ENCODE results near the gene MAS1L. TPM values are rescaled to one million over a fixed set of nuclear protein-coding genes. Genes with fewer than 3 reads are reported as not detected.

Gene MAS1L
- total and polyA plus RNA-seq, 5 experiments from 2014 or later, result not detected

Other genes starting within 250 kb of the MAS1L start
- not detected for gene OR14J1, start 186.3 kb downstream of the MAS1L start, total RNA-seq
- not detected for gene OR14J1, start 186.3 kb downstream of the MAS1L start, polyA plus RNA-seq
- gene OR5V1, start 119.1 kb downstream of the MAS1L start, total RNA-seq, result not detected
- not detected for gene OR5V1, start 119.1 kb downstream of the MAS1L start, polyA plus RNA-seq
- gene OR12D3, start 112.7 kb downstream of the MAS1L start, total RNA-seq, result not detected
- gene OR12D3, start 112.7 kb downstream of the MAS1L start, polyA plus RNA-seq, result not detected
- not detected for gene OR12D2, start 92.3 kb downstream of the MAS1L start, total RNA-seq
- gene OR12D2, start 92.3 kb downstream of the MAS1L start, polyA plus RNA-seq, result not detected
- gene OR12D1, start 73.0 kb downstream of the MAS1L start, total RNA-seq, result not detected
- gene OR12D1, start 73.0 kb downstream of the MAS1L start, polyA plus RNA-seq, result not detected
- gene OR10C1, start 48.6 kb downstream of the MAS1L start, total RNA-seq, result not detected
- not detected for gene OR10C1, start 48.6 kb downstream of the MAS1L start, polyA plus RNA-seq
- not detected for gene OR11A1, start 30.9 kb downstream of the MAS1L start, total RNA-seq
- gene OR11A1, start 30.9 kb downstream of the MAS1L start, polyA plus RNA-seq, result not detected
- gene OR2H1, start 30.8 kb downstream of the MAS1L start, total RNA-seq, result not detected
- gene OR2H1, start 30.8 kb downstream of the MAS1L start, polyA plus RNA-seq, result not detected
- gene UBD, start 71.8 kb upstream of the MAS1L start, total RNA-seq, result not detected
- not detected for gene UBD, start 71.8 kb upstream of the MAS1L start, polyA plus RNA-seq
- gene OR2H2, start 97.2 kb upstream of the MAS1L start, total RNA-seq, result not detected
- not detected for gene OR2H2, start 97.2 kb upstream of the MAS1L start, polyA plus RNA-seq
- 10 to 100 TPM; 33.3 to 36.4 TPM for gene GABBR1, start 145.2 kb upstream of the MAS1L start, total RNA-seq
- under 1 TPM; 0.46 to 0.92 (median 0.64) TPM for gene GABBR1, start 145.2 kb upstream of the MAS1L start, polyA plus RNA-seq
- not detected for gene MOG, start 169.1 kb upstream of the MAS1L start, total RNA-seq
- gene MOG, start 169.1 kb upstream of the MAS1L start, polyA plus RNA-seq, result not detected
- 1 to 10 TPM; 4.6 to 5.6 TPM for gene ZFP57, start 193.2 kb upstream of the MAS1L start, total RNA-seq
- 1 to 10 TPM in 1 of 3 donors, not detected in 2; 1.8 TPM for gene ZFP57, start 193.2 kb upstream of the MAS1L start, polyA plus RNA-seq
- gene HLA-F, start 235.5 kb upstream of the MAS1L start, total RNA-seq, result 100 to 1,000 TPM; 717 to 744 TPM
- gene HLA-F, start 235.5 kb upstream of the MAS1L start, polyA plus RNA-seq, result 100 to 1,000 TPM; 457 to 626 (median 619) TPM